Measurements from ENCODE around the gene HES7.
A peak's percentile ranks its signal among the peaks of the same experiment; 100 is the strongest.
"Not testable (repeated sequence)": the region's sequence is repeated elsewhere in the genome, so short reads cannot be mapped to it uniquely, and the experiment has no call there.

Gene HES7

GRCh38 chr17:8110456-8110804 lies 13.5 kb downstream of the HES7 start:
- TF ChIP-seq CTCF (IDR thresholded peaks at IDR 0.05; ENCODE audit: insufficient read depth, missing control alignments): no peak
- FAIRE-seq (no peak), DNase-seq (ENCODE audit: insufficient read length, low spot score) (no peak)

- peak; percentile 37 for TF ChIP-seq CTCF (IDR thresholded peaks at IDR 0.05; ENCODE audit: insufficient read depth, missing control alignments)
- DNase-seq (ENCODE audit: insufficient read length, low spot score) (peak; percentile 65), FAIRE-seq (no peak)
Observed at GRCh38 chr17:8109661-8110455, 14.0 kb downstream of the HES7 start.

GRCh38 chr17:8108972-8109660 lies 14.8 kb downstream of the HES7 start:
- TF ChIP-seq CTCF (IDR thresholded peaks at IDR 0.05; ENCODE audit: insufficient read depth, missing control alignments): no peak
- DNase-seq (ENCODE audit: insufficient read length, low spot score): no peak
- FAIRE-seq: no peak

GRCh38 chr17:8106980-8107379 lies 16.9 kb downstream of the HES7 start:
- FAIRE-seq; DNase-seq (ENCODE audit: insufficient read length, low spot score): not testable (repeated sequence)

- FAIRE-seq (no peak), DNase-seq (ENCODE audit: insufficient read length, low spot score) (no peak)
- TF ChIP-seq CTCF (IDR thresholded peaks at IDR 0.05; ENCODE audit: insufficient read depth, missing control alignments): no peak
Observed at GRCh38 chr17:8105957-8106398, 17.9 kb downstream of the HES7 start.

- no peak for TF ChIP-seq CTCF (IDR thresholded peaks at IDR 0.05; ENCODE audit: insufficient read depth, missing control alignments)
- FAIRE-seq (no peak), DNase-seq (ENCODE audit: insufficient read length, low spot score) (no peak)
Observed at GRCh38 chr17:8104911-8105310, 19.0 kb downstream of the HES7 start.

- DNase-seq (ENCODE audit: insufficient read length, low spot score) (no peak), FAIRE-seq (no peak)
- TF ChIP-seq CTCF (IDR thresholded peaks at IDR 0.05; ENCODE audit: insufficient read depth, missing control alignments): no peak
Observed at GRCh38 chr17:8103549-8103948, 20.4 kb downstream of the HES7 start.

Measured in D721Med (cell line).